ENCODE measurements around the gene CYP46A1. TPM values are rescaled to one million over a fixed set of nuclear protein-coding genes. Genes with fewer than 3 reads are reported as not detected.

CYP46A1 gene
- polyA plus RNA-seq, 3 donors: 1.7 to 5.2 (median 4.1) TPM

DNA sequence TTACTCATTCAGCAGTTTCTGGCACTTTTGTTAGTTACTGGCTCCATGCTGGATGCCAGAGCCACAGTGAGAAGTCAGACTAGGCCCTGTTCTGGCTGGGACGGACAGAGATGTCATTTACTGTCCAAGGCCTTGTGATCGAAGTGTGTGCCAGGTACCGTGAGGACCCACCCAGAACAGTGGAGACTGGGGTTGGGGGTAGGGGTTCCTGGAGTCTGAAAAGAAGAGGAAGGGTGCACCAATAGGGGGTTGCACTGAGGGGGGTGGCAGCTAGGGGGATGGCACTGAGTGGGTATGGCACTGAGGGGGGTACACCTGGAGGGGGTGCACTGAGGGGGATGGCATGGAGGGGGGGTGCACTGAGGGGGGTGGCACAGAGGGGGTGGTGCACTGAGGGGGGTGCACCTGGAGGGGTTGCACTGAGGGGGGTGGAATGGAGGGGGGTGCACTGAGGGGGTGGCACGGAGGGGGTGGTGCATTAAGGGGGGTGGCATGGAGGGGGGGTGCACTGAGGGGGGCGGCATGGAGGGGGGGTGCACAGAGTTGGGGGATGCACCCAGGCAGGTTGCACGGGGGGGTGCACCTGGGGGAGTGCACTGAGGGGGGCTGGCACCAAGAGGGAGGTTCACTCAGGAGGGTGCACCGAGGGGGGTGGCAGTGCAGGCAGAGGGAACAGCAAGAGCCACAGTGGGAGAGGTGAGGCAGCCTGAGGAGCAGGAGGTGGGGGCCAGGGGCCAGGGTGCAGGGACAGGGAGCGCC is 10.6 kb upstream of the CYP46A1 start:
- DNase-seq: no peak

GRCh38 chr14:99674064-99674650 is 9.9 kb upstream of the CYP46A1 start:
- DNase-seq: no peak

DNA sequence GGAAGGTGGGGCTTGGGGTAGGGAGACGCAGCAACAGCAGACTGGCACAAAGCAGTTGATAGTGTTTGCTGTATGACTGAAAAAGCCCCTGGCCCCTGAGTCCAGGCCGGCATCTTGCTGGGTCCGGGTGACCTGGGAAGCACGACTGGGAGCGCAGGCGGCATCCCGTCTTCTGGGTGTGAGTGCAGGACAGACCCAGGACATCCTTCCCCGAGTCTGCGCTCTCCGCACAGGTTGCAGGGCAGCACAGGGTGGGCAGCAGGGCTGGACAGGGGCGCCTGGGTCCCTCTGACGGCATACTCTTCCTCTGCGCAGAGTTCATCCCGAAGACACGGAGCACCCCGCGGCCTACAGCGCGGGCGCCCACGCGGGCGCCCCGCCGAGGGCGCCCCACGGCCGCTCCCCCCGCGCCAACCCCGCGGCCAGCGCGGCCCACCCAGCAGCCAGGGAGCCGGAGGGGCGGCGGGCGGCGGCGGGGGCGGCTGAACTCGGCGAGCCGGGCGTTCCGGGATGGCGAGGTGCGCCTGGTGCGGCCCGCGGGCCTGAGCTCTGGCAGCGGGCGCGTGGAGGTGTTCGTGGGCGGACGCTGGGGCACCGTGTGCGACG is 9.2 kb upstream of the CYP46A1 start:
- no peak for DNase-seq

DNA sequence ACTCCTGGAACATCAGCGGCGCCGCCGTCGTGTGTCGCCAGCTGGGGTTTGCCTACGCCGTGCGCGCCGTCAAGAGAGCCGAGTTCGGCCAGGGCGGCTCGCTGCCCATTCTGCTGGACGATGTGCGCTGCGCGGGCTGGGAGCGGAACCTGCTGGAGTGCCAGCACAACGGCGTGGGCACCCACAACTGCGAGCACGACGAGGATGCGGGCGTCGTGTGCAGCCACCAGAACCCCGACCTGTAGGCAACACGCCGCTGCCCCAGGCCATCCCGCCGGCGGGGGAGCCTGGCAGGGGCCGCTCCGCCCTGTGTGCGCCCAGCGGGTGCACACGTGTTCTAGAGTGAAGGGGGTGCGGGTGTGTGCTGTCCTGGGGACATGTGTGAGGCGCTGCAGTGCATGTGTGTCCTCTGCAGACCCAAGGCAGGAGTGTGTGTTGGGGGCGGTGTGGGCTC is 8.7 kb upstream of the CYP46A1 start:
- no peak for DNase-seq

GRCh38 chr14:99675951-99676350 is 8.1 kb upstream of the CYP46A1 start:
- DNase-seq: no peak

- no peak for DNase-seq
Observed at GRCh38 chr14:99676657-99677056, 7.4 kb upstream of the CYP46A1 start.

- no peak for DNase-seq
Observed at GRCh38 chr14:99677231-99678140, 6.6 kb upstream of the CYP46A1 start.

DNA sequence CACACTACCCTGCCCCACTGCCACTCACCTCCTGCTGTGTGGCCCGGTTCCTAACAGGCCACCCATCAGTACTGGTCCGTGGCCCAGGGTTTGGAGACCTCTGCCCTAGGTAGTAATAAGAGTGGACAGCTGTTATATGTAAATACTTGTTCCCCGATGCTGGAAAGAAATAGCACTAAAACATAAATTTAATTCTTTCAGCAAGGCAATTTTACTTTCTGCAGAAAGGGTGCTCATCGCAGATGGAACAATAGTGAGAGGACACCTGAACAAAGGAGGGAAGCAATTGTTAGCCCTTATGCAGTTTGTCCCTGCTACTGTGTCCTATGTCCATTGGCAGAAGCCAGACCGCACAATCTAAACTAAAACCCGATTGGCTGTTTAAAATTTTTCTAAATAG is 5.9 kb upstream of the CYP46A1 start:
- no peak for DNase-seq

DNA sequence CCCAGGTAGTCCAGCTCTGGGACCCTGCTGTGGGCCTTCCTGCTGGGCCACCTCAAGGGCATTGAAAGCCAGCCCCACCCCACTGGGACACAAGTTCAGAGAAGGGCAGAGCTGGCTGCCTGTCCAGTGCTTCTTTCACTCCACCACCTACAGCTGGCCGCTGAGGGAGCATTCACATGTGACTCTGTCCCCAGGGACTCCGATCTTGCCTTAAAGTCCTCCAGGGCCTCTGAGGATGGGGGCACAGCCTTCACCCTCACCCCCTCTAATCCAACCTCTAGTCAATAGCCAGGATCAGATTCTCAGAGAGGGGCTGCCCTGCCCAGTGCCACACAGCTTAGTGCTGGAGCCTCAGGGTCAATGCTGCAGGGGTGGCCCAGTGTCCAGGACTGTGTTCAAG is 5.0 kb upstream of the CYP46A1 start:
- DNase-seq: no peak

GRCh38 chr14:99679543-99679942 is 4.6 kb upstream of the CYP46A1 start:
- DNase-seq: no peak

DNA sequence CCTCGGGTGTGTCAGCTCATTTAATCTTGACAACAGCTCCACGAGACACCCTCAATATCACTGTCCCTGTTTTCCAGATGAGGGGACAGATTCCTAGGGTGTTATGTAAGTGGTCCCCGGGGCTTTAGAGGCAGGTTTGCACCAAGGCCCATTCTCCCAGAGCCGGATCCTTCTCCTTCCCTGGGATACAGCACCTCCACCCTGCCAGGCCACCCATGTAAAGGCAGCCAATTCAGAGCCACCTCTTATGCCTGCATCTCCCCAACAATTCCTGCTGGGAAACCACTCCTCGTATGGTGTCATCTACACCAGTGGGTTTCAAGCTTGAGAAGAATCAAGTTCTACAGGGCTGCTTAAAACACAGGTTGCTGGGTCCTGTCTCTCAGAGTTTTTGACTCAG is 4.1 kb upstream of the CYP46A1 start:
- no peak for DNase-seq

DNA sequence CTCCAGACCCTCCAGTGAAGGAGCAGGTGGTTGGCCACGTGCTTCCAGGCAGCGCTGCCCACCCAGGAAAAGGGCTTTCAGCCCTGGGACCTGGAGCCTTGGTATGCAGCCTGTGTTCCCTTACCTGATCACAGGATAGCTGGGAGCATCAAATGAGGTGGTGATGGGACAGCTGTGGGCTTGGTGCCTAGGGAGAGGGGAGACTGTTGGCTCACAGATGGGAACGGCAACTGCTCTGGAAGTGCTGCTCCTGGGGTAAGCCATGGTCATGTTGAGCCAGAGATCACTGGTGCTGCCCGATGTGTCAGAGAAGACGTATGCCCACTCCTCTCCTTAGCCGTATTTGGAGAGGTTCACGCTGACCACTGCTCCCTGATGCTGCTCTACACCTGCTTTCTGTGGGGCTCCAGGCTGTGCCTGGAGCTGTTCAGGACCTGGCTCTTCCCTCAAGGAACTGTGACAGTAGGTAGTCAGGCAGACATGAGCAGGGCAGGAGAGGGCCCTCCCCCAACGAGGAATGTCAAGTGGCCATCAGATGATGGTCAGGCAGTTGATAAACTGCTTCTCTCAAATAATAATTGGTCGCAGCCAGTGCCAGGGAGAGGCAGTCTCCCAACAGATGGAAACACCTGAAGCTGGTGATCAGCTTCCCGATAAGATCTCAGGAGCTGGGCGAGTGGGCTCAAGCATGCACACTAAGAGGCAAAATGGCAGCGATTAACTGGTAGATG is 2.8 kb upstream of the CYP46A1 start:
- no peak for DNase-seq

DNA sequence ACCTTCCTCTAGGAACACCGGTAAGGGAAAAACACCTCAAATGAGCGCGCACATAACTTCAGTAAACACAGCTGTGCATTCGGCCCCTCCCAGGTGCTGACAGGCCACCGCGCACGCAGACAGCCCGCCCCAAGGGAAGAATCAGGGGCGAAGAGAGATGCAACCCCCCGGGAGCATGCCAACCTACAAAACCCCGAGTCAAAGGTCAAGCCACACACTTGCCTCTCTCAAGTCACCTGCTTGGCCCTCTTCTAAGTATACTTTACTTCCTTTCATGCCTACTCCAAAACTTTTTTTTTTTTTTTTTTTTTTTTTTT is 2.3 kb upstream of the CYP46A1 start:
- DNase-seq: no peak

DNA sequence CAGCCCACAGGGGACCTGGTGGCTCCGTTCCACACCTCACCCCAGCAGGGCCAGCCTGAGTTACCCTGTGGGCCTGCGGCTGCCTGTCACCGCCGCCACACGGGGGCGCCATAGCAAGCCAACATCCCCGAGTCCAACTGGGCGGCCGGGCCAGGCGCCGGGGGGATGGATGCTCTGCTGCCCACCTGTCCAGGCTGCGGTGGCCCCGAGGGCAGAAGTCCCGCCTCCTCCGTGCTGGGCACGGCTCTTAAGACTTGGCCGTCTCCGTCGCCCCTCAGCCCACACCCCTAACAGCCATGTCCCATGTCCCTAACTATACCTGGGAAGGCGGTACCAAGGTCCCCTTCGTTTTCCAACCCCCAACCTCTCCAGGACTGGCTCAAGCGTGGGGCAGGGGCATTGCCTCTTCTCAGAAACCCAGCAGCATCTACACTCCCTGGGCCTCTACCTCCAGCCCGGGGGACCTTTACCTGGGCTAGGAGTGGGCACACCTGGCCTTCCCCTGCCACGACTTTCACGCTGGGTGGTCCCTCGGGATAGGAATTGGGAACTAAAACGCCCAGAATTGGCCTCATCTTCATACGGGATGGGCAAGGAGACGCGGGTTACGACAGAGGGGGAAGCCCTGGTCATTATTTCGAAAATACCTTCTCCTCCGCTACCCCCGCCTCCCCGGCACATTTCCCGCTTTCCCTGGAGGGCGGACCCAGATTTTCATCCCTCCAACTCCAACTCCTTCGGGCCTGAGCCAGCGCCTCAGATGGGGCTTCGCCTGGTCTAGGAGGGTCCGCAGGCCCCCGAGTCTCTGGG is 1.1 kb upstream of the CYP46A1 start:
- peak; percentile 77 for DNase-seq

GRCh38 chr14:99684410-99684934 is 374 bp downstream of the CYP46A1 start:
- no peak for DNase-seq

DNA sequence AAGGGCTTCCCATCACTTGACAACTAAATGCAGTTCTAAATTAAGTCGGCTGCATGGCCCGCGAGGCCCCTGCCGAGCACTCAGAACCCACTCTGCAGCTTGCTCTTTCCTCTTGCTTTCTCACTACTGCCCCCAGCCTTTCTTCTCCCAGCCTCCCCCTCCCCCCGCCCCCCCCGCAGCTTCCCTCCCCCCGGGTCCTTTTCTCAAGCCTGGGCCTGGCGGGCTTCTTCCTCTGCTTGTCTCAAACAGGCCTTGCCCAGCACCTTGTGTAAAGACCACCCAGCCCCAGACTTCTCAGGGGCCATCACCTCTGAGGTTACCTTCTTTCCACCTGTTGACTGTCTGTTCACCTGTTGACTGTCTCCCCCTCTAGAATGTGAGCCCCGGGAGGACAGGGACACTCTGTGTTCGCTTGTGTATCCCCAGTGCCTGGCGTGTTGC is 1.1 kb downstream of the CYP46A1 start:
- no peak for DNase-seq

DNA sequence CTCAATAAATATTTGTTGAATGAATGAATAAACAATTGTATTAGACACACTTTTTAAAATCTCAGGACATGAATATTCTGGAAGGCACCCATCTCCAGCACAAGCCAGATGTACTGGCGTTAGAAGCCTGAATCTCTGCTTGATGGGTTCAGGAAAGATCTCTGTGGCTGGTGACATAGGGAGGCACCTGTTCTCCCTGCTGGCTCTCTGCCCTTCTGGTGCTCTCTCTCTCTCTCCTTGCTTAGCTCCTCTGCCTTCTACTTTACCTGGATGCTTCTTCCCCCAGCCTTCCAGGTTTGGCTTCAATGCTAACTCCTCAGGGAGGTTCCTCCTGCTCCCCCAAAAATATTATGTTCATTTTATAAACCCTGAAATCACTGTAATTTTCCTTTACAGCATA is 1.5 kb downstream of the CYP46A1 start:
- DNase-seq: no peak

DNA sequence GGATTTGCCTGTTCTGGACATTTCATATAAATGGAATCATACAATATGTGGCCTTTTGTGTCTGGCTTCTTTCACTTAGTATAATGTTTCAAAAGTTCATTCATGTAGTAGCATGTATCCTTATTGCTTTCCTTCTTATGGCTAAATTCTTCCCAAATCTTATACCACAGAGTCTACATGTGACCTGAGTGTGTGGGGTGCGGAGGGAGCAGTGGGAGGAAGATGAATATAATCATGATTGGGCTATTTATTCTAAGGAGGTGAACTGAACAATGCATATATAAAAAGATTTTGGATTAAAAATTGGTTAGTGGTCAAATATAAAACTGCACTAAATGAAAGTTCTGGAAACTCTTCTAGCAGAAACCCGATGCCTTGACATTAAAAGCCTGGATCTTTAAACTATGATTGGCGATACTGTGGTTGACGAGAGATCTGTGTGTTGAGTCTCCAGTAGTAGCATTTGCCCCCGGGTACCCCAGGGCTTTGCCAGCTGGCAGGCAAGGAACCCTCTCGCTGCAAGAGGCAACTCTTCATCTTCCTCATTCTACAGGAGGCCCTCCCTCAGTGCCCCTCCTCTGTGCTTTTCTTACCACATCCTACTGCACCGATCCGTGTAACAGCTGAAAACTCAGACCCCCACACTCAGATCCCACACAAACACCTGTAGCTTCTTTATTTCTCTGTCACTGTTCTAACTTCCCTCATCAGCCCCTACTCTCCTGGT is 2.6 kb downstream of the CYP46A1 start:
- no peak for DNase-seq

DNA sequence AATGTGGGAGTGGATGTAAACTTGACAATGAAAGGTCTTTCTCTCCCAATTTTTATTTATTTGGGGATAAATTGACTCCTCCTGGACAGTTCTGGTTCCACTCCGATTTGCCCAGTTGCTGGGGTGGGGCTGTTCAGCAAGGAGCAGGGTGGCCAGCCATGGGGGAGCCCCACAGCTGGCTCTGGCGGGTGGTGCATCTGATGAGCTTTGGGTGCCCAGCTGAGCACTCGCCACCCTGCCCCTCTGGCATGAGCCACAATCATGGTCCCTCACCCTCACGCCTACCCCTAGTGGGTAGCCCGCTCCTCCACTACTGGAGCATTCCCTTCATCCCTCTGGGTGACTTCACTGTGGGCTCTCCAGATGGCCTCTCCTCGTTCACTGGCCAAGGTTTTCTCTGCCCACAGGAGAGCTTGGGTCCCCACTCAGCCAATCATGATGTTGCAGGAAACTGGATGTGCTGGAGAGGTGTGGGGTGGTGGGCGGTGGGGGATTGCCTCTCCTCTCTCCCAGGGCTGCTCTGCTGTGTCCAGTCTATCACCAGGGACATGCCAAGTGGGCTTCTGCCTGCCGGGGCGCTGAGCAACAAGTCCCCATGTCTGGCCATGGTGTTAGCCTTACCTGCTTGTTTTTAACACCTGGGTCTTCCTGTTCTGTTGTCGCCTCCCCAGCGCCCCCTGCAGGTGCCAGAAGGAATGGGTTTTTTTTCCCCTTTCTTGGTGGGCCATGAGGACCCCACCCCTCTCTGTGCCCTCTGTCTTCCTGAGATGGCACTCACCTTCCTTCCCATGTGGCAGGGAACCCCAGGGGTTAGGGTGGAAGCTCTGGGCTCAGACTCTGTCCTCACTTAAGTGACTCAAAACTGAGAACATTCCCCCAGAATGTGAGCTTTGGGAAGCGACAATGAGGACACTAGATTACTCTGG is 3.4 kb downstream of the CYP46A1 start:
- DNase-seq: no peak
